ENCODE data around the gene DSP.

GRCh38 chr6:7559196-7559595 lies 17.7 kb downstream of the DSP start:
- TF ChIP-seq EZH2 (IDR thresholded peaks at IDR 0.05; ENCODE audit: low read depth) = no peak
- TF ChIP-seq, protein P1, sequence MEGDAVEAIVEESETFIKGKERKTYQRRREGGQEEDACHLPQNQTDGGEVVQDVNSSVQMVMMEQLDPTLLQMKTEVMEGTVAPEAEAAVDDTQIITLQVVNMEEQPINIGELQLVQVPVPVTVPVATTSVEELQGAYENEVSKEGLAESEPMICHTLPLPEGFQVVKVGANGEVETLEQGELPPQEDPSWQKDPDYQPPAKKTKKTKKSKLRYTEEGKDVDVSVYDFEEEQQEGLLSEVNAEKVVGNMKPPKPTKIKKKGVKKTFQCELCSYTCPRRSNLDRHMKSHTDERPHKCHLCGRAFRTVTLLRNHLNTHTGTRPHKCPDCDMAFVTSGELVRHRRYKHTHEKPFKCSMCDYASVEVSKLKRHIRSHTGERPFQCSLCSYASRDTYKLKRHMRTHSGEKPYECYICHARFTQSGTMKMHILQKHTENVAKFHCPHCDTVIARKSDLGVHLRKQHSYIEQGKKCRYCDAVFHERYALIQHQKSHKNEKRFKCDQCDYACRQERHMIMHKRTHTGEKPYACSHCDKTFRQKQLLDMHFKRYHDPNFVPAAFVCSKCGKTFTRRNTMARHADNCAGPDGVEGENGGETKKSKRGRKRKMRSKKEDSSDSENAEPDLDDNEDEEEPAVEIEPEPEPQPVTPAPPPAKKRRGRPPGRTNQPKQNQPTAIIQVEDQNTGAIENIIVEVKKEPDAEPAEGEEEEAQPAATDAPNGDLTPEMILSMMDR (conservative IDR thresholded peaks at IDR 0.05) = no peak
